ENCODE data around the gene GNG8.

GNG8 gene

GRCh38 chr19:46601318-46602224, 34.4 kb downstream of the GNG8 start, which contains the start of gene CALM3:
Gene CALM3 (plus strand): TSS chr19:46601330. CDS start chr19:46601435, 105 bp downstream.
- peak in 2 of 6 experiments; percentile 39 to 65 for DNase-seq

DNA sequence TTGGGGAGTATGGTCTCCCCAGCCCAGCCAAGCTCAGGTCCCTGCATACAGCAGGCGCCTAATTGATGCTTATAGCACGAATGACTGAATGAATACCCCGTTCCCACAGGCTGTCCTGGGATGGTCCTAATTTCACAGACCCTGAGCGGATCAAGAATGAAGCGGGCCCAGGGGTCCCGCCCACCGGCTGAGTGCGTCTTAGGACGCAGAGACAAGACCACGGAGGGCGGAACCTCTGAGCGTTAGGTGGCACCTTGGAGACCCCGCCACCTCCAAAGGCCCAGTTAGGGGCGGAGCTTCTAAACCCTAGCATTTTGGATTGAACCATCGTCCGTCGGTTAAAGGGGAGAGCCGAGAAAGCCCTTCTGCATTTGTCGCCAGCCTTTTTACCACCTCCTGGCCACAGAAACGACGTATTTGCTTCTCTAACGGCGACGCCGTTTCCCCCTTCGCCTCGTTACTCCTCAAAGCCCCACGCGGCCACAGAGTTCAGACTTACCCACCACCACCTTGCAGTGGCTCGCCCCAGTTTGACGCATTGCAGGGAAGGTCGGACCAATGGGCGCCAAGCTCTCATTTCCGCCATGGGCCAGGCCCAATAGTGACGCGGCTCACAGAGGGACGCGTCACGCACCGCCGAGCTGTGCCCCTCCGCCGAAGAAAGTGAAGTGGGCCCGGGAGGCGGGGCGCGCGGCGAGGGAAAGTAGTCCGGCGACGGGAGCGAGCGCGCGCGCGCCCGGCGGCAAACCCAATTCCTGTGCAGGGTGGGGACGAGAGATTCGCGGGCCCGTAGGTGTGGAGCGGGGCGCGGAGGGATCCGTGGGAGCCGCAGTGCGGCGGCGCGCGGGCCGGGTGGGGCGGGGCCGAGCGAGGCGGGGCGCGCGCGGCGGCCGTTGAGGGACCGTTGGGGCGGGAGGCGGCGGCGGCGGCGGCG, 35.4 kb downstream of the GNG8 start:
- DNase-seq = peak; percentile 94 to 99 (median 98)

- DNase-seq = no peak
Observed at GRCh38 chr19:46599716-46600373, 36.2 kb downstream of the GNG8 start.

DNA sequence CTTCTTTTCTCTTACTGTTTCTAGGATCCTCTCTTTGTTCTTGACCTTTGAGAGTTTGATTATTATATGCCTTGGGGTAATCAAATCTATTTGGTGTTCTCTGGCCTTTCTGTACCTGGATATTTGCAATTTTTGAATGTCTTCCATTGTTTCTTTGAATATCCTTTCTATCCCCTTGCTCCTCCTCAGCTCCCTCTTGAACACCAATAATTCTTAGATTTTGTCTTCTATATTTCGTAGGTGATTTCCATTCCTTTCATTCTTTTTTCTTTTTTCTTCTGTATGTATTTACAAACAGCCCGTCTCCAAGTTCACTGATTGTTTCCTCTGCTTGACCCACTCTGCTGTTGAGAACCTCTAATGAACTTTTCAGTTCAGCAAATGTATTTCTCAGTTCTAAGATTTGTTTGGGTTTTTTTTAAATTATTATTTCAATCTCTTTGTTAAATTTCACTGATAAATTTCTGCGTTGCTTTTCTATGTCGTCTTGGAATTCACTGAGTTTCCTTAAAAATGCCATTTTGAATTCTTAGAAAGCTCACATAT, 37.6 kb downstream of the GNG8 start:
- DNase-seq = no peak

GRCh38 chr19:46596008-46596407, 40.0 kb downstream of the GNG8 start:
- no peak for DNase-seq

- no peak for DNase-seq
Observed at GRCh38 chr19:46591870-46592269, 44.1 kb downstream of the GNG8 start.

DNA sequence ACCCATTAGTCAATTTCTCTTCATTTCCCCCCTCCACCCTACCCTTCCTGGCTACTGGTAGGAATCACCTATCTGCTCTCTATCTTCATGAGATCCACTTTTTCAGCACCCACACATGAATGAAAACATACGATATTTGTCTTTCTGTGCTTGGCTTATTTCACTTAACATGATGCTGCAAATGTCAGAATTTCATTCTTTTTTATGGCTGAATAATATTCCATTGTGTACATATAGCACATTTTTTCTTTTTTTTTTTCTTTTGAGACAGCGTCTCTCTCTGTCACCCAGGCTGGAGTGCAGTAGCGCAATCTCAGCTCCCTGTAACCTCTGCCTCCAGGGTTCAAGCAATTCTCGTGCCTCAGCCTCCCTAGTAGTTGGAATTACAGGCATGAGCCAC, 44.7 kb downstream of the GNG8 start:
- no peak for DNase-seq

- DNase-seq = no peak
Observed at GRCh38 chr19:46587861-46588260, 48.1 kb downstream of the GNG8 start.

DNA sequence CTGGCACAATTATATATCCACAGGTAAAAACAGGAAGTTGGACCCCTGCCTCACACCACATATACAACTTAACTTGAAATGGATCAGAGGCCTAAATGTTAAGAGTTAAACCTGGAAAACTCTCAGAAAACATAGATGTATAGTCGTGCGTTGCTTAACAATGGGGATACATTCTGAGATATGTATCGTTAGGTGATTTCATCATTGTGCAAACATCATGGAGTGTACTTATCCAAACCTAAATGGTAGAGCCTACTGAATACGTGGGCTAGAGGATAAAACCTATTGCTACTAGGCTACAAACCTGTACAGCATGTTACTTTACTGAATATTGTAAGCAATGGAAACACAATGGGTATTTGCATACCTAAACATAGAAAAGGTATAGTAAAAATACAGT, 49.7 kb downstream of the GNG8 start:
- no peak for DNase-seq

- DNase-seq = no peak
Observed at GRCh38 chr19:46585539-46585938, 50.5 kb downstream of the GNG8 start.
